Common myeloid progenitor, CD34-positive (primary cell): Measurements from ENCODE around the gene USP8. TPM values are rescaled to one million over a fixed set of nuclear protein-coding genes. Genes with fewer than 3 reads are reported as not detected.
"Not testable (repeated sequence)": the region's sequence is repeated elsewhere in the genome, so short reads cannot be mapped to it uniquely, and the experiment has no call there.

Source experiments
- CTCF ChIA-PET: fragments of 350-600 bp; sonication (Branson Sonifier 250); formaldehyde crosslinking; loops from one replicate; lab custom pipeline; 2021; ENCODE audit warnings: antibody characterized with exemption; lab: Charles Lee
- POLR2A ChIA-PET: fragments of 350-600 bp; sonication (Branson Sonifier 250); formaldehyde crosslinking; loops from one replicate; lab custom pipeline; 2021; ENCODE audit warnings: antibody characterized with exemption; lab: Charles Lee
- DNase-seq, 3 donors: peaks; one replicate each; pipeline versions ENCODE4 v3.0.0 to v3.0.0-alpha.2; 2013
- H3K27ac ChIP-seq, 2 experiments: 1 replicate in 1 of 2; 2 replicates in 1 of 2; pipeline ENCODE4 v1.7.0; 2013; ENCODE audit warnings: inconsistent platforms in 2 of 2, low read length in 2 of 2, mild to moderate bottlenecking in 2 of 2, low read depth in 1 of 2, moderate library complexity in 1 of 2; ENCODE audit not compliant: severe bottlenecking in 2 of 2, insufficient read depth in 1 of 2, poor library complexity in 1 of 2
- H3K27me3 ChIP-seq, 5 experiments: replicated peaks in 2 of 5; 1 replicate in 3 of 5; 2 replicates in 2 of 5; pipeline versions ENCODE4 v1.6.1 to v1.7.0; 2013; ENCODE audit warnings: low read length in 4 of 5, mild to moderate bottlenecking in 2 of 5, moderate library complexity in 2 of 5, inconsistent platforms in 1 of 5; ENCODE audit not compliant: insufficient read depth in 5 of 5, control insufficient read depth in 4 of 5
- H3K36me3 ChIP-seq, 4 experiments: 1 replicate in 2 of 4; 2 replicates in 2 of 4; pipeline versions ENCODE4 v1.6.1 to v1.7.0; 2013; ENCODE audit warnings: low read length in 3 of 4, control low read depth in 1 of 4, mild to moderate bottlenecking in 1 of 4; ENCODE audit not compliant: control insufficient read depth in 4 of 4, insufficient read depth in 4 of 4
- H3K4me1 ChIP-seq, 4 experiments: 1 replicate in 3 of 4; 2 replicates in 1 of 4; pipeline versions ENCODE4 v1.6.1 to v1.7.1; 2013; ENCODE audit warnings: low read length in 3 of 4, mild to moderate bottlenecking in 3 of 4, control low read depth in 1 of 4, inconsistent platforms in 1 of 4, moderate library complexity in 1 of 4; ENCODE audit not compliant: control insufficient read depth in 4 of 4, insufficient read depth in 4 of 4; ENCODE audit errors: control extremely low read depth in 1 of 4
- H3K4me3 ChIP-seq, 7 experiments: 1 replicate in 4 of 7; 2 replicates in 3 of 7; pipeline versions ENCODE4 v1.5.1 to v1.7.0; 2013; ENCODE audit warnings: mild to moderate bottlenecking in 7 of 7, low read length in 6 of 7, moderate library complexity in 6 of 7, inconsistent platforms in 2 of 7, low read depth in 2 of 7, control low read depth in 1 of 7; ENCODE audit not compliant: insufficient read depth in 4 of 7, control insufficient read depth in 1 of 7; ENCODE audit errors: extremely low read depth in 1 of 7
- H3K9me3 ChIP-seq, 5 experiments: 1 replicate in 4 of 5; 2 replicates in 1 of 5; pipeline versions ENCODE4 v1.6.1 to v1.7.1; 2013; ENCODE audit warnings: low read length in 4 of 5, mild to moderate bottlenecking in 2 of 5, inconsistent platforms in 1 of 5, low read depth in 1 of 5, moderate library complexity in 1 of 5; ENCODE audit not compliant: control insufficient read depth in 4 of 5, insufficient read depth in 2 of 5; ENCODE audit errors: control extremely low read depth in 1 of 5
- WGBS: methylation state at CpG from one replicate; pipeline ENCODE4 v1.1.5; 2013; ENCODE audit not compliant: insufficient coverage; 5-methylcytosine and 5-hydroxymethylcytosine counted together
- polyA plus RNA-seq: library from polyadenylated mRNA; unstranded; fragments of 120-200 nt; gene quantifications from one replicate; pipeline ENCODE4 v1.2.1, GENCODE V29; 2013

Gene USP8
- 33.1 TPM for polyA plus RNA-seq

DNA sequence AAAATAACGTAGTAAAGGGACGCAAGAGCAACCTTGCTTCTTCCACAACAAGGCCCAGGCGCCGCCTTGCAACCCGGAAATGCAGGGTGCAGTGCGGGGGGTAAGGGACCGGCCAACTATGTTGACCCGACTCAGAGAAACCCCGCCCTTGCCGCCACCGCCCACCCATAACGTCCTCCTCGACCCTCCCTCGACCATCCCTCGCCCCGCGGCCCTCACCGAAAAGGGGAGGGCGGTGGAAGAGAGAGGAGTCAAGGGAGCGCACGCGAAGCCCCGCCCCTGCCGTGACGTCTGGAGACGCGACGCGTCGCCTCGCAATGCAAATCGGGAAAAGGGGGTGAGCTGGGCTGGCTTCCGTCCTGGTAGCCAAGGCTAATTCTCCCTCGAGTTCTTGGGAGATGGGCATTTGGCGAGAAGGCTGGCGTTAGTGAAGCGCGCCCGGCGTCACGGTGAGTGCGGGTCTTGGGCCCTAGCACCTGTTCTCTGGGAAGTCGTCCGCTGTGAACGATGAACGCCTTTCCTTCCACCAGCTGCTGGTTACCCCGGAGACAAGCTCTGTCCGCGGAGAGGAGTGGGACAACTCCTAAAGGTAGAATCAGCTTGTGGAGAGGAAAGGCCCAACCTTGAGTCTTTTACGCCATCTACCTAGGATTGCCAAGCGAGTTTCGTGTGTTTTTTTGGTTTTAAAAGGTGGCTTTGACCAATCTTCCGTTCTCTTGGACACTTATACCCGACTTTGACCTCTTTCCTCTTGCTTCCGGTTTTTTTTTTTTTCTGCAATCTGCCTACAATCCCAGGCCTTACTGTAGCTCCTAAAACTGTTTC is at the start of gene USP8:
Gene USP8, plus strand, starts transcription at position 340 of the 825 bp plus-strand sequence. CDS start 14,669 bp downstream, outside the sequence.
- no peaks in the 10 kb centered on the region for H3K9me3 ChIP-seq
- DNase-seq = peak; percentile 96 to 98 (median 98)
- WGBS = 0% methylated on average over 42 of the region's 55 CpGs
- H3K4me1 ChIP-seq = peaks cover 10 to 18% (median 15%) of the 10 kb centered on the region in 4 experiments
- POLR2A ChIA-PET = interaction anchor here (0.6 to 0.9 kb wide), 3 partner anchors 16 to 84 kb away, joined by 3 read pairs; partner anchors contain the start of gene GABPB1
- no peaks in the 10 kb centered on the region for H3K27me3 ChIP-seq
- H3K27ac ChIP-seq = peak within 1 kb of the TSS; percentile 95 to 98
- H3K4me3 ChIP-seq = peak within 1 kb of the TSS; percentile 80 to 100 (median 100)
- H3K36me3 ChIP-seq = peaks cover 0 to 9% (median 5%) of the 10 kb centered on the region in 4 experiments
- CTCF ChIA-PET = interaction anchor here (1.1 to 1.3 kb wide), 3 partner anchors 37 to 70 kb away, joined by 3 read pairs; no protein-coding TSS in a partner anchor

DNA sequence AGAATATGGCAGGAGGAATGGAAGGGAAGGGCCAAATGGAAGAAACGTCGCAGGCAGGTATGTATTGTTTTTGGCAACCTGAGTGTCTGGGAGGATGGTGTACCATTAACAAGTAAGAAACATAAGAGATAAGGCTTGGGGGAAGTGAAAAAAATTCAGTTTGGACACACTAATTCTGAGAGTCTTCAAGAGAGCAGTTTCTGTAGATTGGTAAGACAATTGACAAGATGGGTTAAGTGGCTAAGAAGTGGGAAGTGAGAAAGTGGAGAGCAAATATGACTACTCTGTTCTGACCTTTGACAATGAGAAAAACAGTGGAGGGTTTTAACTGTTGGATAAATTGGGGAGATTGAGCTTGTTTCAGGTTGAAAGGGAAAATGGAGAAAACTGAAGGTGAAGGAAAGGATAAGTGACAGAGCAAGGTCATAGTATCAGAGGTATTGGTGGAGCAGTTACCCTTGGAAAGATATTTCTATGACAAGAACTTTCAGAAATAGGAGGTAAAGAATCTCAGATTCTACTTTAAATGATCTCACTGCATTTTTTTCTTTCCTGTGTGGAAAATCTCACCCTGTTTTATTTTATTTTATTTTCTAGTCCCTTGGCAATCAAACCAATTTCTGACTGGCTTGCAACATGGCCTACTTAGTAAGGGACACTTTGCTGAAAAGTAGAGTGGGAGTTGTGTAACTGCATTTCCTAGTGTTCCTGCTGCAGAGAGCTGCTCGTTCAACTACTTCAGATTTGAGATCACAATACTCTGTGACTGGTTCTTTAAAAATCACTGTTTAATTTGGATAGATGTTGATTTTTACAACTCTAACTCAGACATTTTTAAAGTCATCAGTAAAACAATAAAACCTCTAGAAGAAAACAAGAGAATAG is 46.1 kb upstream of the USP8 start:
- WGBS = 93% methylated on average over 2 of the region's 3 CpGs
- Histone ChIP-seq H3K4me3 (no peak overlapping the region), H3K27ac (no peak overlapping the region), H3K4me1 (peaks cover 0 to 5% (median 2%) of the 10 kb centered on the region in 4 experiments), H3K9me3 (no peaks in the 10 kb centered on the region), H3K36me3 (no peaks in the 10 kb centered on the region), H3K27me3 (no peaks in the 10 kb centered on the region)
- DNase-seq = no peak
- POLR2A ChIA-PET = interaction anchor here (0.6 kb wide), 1 partner anchor 9 kb away, joined by 3 read pairs; no protein-coding TSS in a partner anchor
- CTCF ChIA-PET = no interaction called here

DNA sequence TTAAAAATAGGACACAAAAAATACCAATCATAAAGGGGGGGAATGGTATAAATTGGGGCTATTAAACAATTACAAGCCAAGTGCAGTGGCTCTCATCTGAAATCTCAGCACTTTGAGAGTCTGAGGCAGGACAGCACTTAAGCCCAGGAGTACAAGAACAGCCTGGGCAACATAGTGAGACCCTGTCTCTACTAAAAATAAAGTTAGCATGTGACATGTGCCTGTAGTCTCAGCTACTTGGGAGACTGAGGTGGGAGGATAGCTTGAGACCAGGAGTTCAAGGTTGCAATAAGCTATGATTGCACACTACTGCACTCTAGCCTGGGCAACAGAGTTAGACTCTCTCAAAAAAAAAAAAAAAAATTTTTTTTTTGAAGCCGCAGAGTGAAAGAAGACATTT is 45.4 kb upstream of the USP8 start:
- no peaks in the 10 kb centered on the region for H3K9me3 ChIP-seq
- 100% methylated on average over 1 of the region's 1 CpG for WGBS
- ChIA-PET POLR2A (no interaction called here), CTCF (no interaction called here)
- DNase-seq = no peak
- H3K4me3 ChIP-seq = no peak overlapping the region
- no peaks in the 10 kb centered on the region for H3K27me3 ChIP-seq
- no peak overlapping the region for H3K27ac ChIP-seq
- H3K36me3 ChIP-seq = no peaks in the 10 kb centered on the region
- H3K4me1 ChIP-seq = peaks cover 0 to 5% (median 2%) of the 10 kb centered on the region in 4 experiments

DNA sequence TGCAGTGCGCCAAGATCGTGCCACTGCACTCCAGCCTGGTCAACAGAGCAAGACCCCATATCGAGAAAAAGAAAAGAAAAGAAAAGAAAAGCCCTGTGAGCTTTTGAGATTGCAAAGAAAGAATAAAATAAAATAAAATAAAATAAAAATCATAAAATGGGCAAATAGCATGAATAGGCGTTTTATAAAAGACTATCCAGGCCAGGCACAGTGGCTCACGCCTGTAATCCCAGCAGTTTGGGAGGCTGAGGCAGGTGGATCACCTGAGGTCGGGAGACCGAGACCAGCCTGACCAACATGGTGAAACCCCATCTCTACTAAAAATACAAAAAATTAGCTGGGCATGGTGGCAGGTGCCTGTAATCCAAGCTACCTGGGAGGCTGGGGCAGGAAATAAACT is 44.8 kb upstream of the USP8 start:
- CTCF ChIA-PET = not testable (repeated sequence)
- POLR2A ChIA-PET = interaction anchor here (0.6 kb wide), 1 partner anchor 47 kb away, joined by 3 read pairs; no protein-coding TSS in a partner anchor

DNA sequence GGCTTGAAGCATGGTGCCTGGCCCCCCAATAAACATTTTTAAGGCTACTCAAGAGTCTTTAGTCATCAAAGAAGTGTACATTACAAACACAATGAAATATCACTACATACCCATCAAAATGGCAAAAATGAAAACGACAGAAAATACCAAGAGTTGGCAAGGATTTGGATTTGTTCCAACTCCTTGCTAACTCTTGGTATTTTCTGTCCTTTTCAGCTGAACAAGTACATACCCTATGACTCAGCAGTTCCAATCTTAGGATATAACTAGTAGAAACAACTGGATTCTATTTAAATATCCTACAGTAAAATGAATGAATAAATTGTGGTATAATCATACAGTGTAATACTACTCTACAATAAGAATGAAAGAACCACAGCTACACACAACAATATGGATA is 44.1 kb upstream of the USP8 start:
- CTCF ChIA-PET = interaction anchor here (1.1 kb wide), 1 partner anchor 8 kb away, joined by 3 read pairs; no protein-coding TSS in a partner anchor

More for the DNA sequence above, 44.8 kb upstream of the USP8 start:
- not testable (repeated sequence) for H3K4me3 ChIP-seq, H3K27me3 ChIP-seq, DNase-seq, H3K27ac ChIP-seq, H3K9me3 ChIP-seq, H3K4me1 ChIP-seq, H3K36me3 ChIP-seq
- 100% methylated on average over 3 of the region's 7 CpGs for WGBS

DNA sequence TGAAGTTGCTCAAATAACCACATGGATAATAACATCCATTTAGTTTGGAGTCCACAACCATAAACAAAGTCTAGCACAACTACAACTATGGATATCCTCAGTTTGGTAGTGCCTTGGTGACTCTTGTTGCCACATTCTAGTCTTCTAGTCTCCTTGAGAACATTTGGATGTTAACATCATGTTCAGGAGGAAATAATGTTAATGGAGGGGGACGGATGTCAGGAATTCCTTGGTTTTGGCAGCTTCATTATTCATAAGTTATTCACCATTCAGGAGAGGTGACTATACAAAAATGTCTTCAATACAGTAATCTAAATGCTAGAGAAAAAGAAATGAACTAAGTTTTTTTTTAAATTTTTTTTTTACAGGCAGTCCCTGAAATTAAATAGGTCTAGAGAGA is 42.8 kb upstream of the USP8 start:
- peaks cover 0 to 5% (median 2%) of the 10 kb centered on the region in 4 experiments for H3K4me1 ChIP-seq
- no CpG with 5 or more reads among the region's 1 CpG for WGBS
- DNase-seq = no peak
- H3K27ac ChIP-seq = no peak overlapping the region
- H3K27me3 ChIP-seq = no peaks in the 10 kb centered on the region
- ChIA-PET POLR2A (interaction anchor here (1.1 kb wide), 1 partner anchor 27 kb away, joined by 3 read pairs; the partner anchor contains the start of gene GABPB1), CTCF (no interaction called here)
- H3K4me3 ChIP-seq = no peak overlapping the region
- H3K9me3 ChIP-seq = no peaks in the 10 kb centered on the region
- no peaks in the 10 kb centered on the region for H3K36me3 ChIP-seq

More for the DNA sequence above, 44.1 kb upstream of the USP8 start:
- Histone ChIP-seq H3K9me3 (no peaks in the 10 kb centered on the region), H3K27ac (no peak overlapping the region), H3K27me3 (no peaks in the 10 kb centered on the region), H3K36me3 (no peaks in the 10 kb centered on the region), H3K4me1 (peaks cover 0 to 5% (median 2%) of the 10 kb centered on the region in 4 experiments), H3K4me3 (no peak overlapping the region)
- no CpG with 5 or more reads among the region's 1 CpG for WGBS
- POLR2A ChIA-PET = no interaction called here
- no peak for DNase-seq
